Stomach (tissue), 4 donors: Measurements from ENCODE around the gene COL24A1.

ENCODE experiments used
- POLR2AphosphoS5 ChIP-seq, 3 donors: sonication (generic); formaldehyde crosslinking; IDR thresholded peaks; one replicate each; pipeline ENCODE4 v1.6.1; 2016; ENCODE audit warnings: antibody characterized with exemption in 3 of 3
- TF ChIP-seq, protein P1 (sequence below), 7 experiments: fragments of 450-650 bp in 4 of 7; fragments of 200-600 bp in 3 of 7; sonication (generic) in 3 of 7; IDR thresholded peaks; one replicate each; pipeline ENCODE4 v1.5.1; 2016 to 2019; ENCODE audit warnings: antibody characterized with exemption in 7 of 7, control low read depth in 2 of 7, mild to moderate bottlenecking in 1 of 7

- TF ChIP-seq, protein P1, sequence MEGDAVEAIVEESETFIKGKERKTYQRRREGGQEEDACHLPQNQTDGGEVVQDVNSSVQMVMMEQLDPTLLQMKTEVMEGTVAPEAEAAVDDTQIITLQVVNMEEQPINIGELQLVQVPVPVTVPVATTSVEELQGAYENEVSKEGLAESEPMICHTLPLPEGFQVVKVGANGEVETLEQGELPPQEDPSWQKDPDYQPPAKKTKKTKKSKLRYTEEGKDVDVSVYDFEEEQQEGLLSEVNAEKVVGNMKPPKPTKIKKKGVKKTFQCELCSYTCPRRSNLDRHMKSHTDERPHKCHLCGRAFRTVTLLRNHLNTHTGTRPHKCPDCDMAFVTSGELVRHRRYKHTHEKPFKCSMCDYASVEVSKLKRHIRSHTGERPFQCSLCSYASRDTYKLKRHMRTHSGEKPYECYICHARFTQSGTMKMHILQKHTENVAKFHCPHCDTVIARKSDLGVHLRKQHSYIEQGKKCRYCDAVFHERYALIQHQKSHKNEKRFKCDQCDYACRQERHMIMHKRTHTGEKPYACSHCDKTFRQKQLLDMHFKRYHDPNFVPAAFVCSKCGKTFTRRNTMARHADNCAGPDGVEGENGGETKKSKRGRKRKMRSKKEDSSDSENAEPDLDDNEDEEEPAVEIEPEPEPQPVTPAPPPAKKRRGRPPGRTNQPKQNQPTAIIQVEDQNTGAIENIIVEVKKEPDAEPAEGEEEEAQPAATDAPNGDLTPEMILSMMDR (IDR thresholded peaks at IDR 0.05), result no peak
- TF ChIP-seq POLR2AphosphoS5 (IDR thresholded peaks at IDR 0.05), result no peak
Observed at GRCh38 chr1:86175756-86176155, 19.2 kb upstream of the COL24A1 start.
